Inflammatory macrophage (primary cell): ENCODE results near the gene PROP1.
"Not testable (repeated sequence)": the region's sequence is repeated elsewhere in the genome, so short reads cannot be mapped to it uniquely, and the experiment has no call there.

ENCODE experiments used
- DNase-seq, 2 donors: peaks; one replicate each; pipeline ENCODE4 v3.0.0-alpha.2; 2020 to 2022

PROP1 gene

DNA sequence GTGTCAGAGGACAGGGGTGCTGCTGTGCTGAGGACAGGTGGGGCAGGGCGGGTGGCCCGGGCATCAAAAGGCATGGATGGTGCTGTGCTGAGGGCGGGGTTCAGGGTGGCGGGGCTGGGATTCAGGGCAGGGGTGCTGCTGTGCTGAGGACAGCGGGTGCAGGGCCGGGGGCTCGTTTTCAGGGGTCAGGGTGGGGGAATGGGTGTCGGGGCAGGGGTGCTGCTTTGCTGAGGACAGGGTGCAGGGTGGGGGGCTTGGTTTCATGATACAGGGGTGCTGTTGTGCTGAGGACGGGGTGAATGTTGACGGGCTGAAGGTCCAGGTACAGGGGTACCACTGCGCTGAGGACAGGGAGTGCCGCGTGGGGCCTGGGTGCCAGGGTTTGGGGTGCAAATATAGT, 50.9 kb downstream of the PROP1 start:
- DNase-seq = not testable (repeated sequence)

DNA sequence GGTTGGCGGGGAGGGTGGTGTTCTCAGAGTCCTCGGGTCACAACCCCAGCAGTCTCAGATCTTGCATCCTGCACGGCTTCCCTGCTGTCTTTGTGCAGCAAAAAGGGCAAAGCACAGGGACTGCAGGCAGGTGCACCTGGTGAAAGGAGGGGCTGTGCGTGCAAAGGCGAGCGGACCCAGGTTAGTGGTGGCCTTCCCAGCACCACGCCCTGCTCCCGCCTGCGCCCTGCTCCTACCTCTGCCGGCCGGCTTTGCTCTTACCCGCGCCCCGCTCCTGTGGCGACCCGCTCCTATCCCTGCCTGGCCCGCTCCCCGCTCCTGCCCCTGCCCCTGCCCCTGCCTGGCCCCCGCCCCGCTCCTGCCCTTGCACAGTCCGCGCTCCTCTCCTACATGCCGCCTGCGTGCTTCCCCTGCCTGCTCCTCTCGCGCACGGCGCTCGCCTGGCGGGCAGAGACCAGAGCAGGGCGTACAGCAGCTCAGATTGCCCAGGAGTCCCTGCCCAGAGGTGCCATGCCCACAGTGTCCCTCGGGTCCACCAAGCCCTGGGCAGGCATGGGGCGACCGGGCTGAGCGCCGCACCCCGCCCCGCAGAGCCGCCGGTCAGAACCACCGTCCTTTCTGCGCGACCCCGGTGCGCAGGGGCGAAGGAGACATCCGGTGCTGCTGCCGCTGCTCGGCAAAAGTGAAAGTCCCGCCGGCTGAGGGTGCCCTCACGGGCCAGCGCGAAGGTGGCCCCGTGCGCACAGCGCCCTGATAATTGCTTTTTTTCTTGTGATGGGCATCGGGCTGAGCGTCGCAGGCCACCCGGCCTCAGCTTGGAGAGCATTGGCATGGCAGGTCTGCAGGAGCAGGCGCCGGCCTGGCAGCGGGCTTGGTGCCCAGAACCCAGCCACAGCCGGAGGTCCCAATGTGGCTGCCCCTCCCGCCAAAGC, 52.0 kb downstream of the PROP1 start:
- DNase-seq = not testable (repeated sequence)

DNA sequence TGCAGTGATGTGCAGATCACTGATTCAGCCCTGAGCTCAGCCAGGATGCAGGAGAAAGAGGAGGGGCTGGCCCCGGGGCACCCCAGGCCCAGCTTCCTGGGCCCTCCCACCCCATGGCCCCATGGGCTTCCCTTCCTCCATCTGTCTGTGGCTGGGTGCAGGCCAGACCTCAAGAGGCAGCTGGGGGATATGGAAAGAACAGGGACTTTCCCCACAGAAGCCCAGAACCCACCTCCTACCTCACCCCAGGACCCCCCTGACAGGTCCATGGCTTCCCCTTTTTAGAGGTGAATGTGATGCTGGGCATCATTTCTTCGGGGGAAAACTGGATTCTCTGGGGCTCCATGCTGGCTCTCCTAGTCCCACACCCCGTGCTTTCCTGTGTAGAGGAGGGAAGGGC, 53.1 kb downstream of the PROP1 start:
- not testable (repeated sequence) for DNase-seq
